IMR-90 (cell line): ENCODE measurements around the gene ST3GAL3. TPM values are rescaled to one million over a fixed set of nuclear protein-coding genes. Genes with fewer than 3 reads are reported as not detected.

Experiments
- ATAC-seq: fragments of 200-7000 bp; cut with Tn5 transposase; 2 replicates; pipeline ENCODE4 v1.9.1; 2020; ENCODE audit warnings: low read depth, mild to moderate bottlenecking, moderate library complexity
- BruUV-seq: library from RNA; stranded (reverse); fragments of 400-500 nt; replicated peaks from 2 replicates; lab custom pipeline; 2021; lab: Mats Ljungman, UMichigan
- CTCF ChIA-PET: fragments of 300-600 bp; formaldehyde crosslinking; extraction: SDS; loops from one replicate; lab custom pipeline; 2021; ENCODE audit warnings: antibody characterized with exemption; lab: Yijun Ruan, JAX
- POLR2A ChIA-PET: fragments of 300-600 bp; sonication (Branson Sonifier 250); formaldehyde crosslinking; loops from one replicate; lab custom pipeline; 2022; ENCODE audit warnings: antibody characterized with exemption; ENCODE audit not compliant: unreplicated experiment; lab: Charles Lee
- DNase-seq: peaks from one replicate; pipeline ENCODE4 v3.0.0; 2013
- H2AFZ ChIP-seq: replicated peaks from 2 replicates; pipeline ENCODE3; 2013; ENCODE audit warnings: low read length, mild to moderate bottlenecking; ENCODE audit not compliant: poor library complexity
- H2AK5ac ChIP-seq: 2 replicates; pipeline ENCODE4 v1.6.1; 2013; ENCODE audit warnings: low read depth, low read length, inconsistent platforms
- H2AK9ac ChIP-seq: replicated peaks from 2 replicates; pipeline ENCODE3; 2013; ENCODE audit warnings: mild to moderate bottlenecking, low read depth, low read length, moderate library complexity; ENCODE audit not compliant: poor library complexity
- H2BK120ac ChIP-seq: 2 replicates; pipeline ENCODE4 v1.6.1; 2013; ENCODE audit warnings: low read depth, low read length, inconsistent platforms
- H2BK15ac ChIP-seq: 3 replicates; pipeline ENCODE4 v1.6.1; 2013; ENCODE audit warnings: low read depth, low read length, inconsistent platforms
- H2BK20ac ChIP-seq: 2 replicates; pipeline ENCODE4 v1.6.1; 2013; ENCODE audit warnings: low read depth, mild to moderate bottlenecking, inconsistent platforms, low read length, moderate library complexity
- H2BK5ac ChIP-seq: 2 replicates; pipeline ENCODE4 v1.6.1; 2013; ENCODE audit warnings: mild to moderate bottlenecking, low read depth, low read length, inconsistent platforms; ENCODE audit not compliant: poor library complexity, severe bottlenecking
- H3K14ac ChIP-seq: replicated peaks from 2 replicates; pipeline ENCODE4 v1.6.1; 2013; ENCODE audit warnings: low read depth, low read length, inconsistent platforms
- H3K18ac ChIP-seq: 2 replicates; pipeline ENCODE4 v1.6.1; 2013; ENCODE audit warnings: low read depth, low read length, control low read depth
- H3K23ac ChIP-seq: 2 replicates; pipeline ENCODE4 v1.6.1; 2013; ENCODE audit warnings: low read depth, low read length, inconsistent platforms
- H3K27ac ChIP-seq: 2 replicates; pipeline ENCODE4 v1.5.1; 2013; ENCODE audit warnings: mild to moderate bottlenecking, control low read depth, low read length; ENCODE audit not compliant: insufficient read depth
- H3K27me3 ChIP-seq: 2 replicates; pipeline ENCODE4 v1.6.1; 2013; ENCODE audit warnings: low read length; ENCODE audit not compliant: control insufficient read depth, insufficient read depth
- H3K36me3 ChIP-seq: 2 replicates; pipeline ENCODE4 v1.6.1; 2013; ENCODE audit warnings: low read length, mixed read lengths; ENCODE audit not compliant: control insufficient read depth, insufficient read depth
- H3K4ac ChIP-seq: 2 replicates; pipeline ENCODE4 v1.6.1; 2013; ENCODE audit warnings: low read depth, low read length, inconsistent platforms
- H3K4me1 ChIP-seq: 2 replicates; pipeline ENCODE4 v1.6.1; 2013; ENCODE audit warnings: low read length, mixed read lengths; ENCODE audit not compliant: control insufficient read depth, insufficient read depth
- H3K4me2 ChIP-seq: 2 replicates; pipeline ENCODE4 v1.6.1; 2013; ENCODE audit warnings: low read depth, mild to moderate bottlenecking, control low read depth, low read length, moderate library complexity
- H3K4me3 ChIP-seq: 2 replicates; pipeline ENCODE4 v1.5.1; 2013; ENCODE audit warnings: low read depth, mild to moderate bottlenecking, control low read depth, low read length, moderate library complexity; ENCODE audit not compliant: insufficient read depth
- H3K56ac ChIP-seq: 2 replicates; pipeline ENCODE4 v1.6.1; 2013; ENCODE audit warnings: low read length, inconsistent platforms; ENCODE audit not compliant: insufficient read depth; ENCODE audit errors: extremely low read depth
- H3K79me1 ChIP-seq, 2 experiments: 2 replicates each; pipeline ENCODE4 v1.6.1; 2013; ENCODE audit warnings: low read length in 2 of 2, inconsistent platforms in 1 of 2, low read depth in 1 of 2
- H3K9ac ChIP-seq: 2 replicates; pipeline ENCODE4 v1.6.1; 2013; ENCODE audit warnings: low read depth, low read length, control low read depth
- H3K9me1 ChIP-seq: 2 replicates; pipeline ENCODE4 v1.6.1; 2013; ENCODE audit warnings: low read length, inconsistent platforms; ENCODE audit not compliant: insufficient read depth
- H3K9me3 ChIP-seq: 2 replicates; pipeline ENCODE4 v1.6.1; 2013; ENCODE audit warnings: low read length; ENCODE audit not compliant: control insufficient read depth, insufficient read depth
- H4K20me1 ChIP-seq: 2 replicates; pipeline ENCODE4 v1.6.1; 2013; ENCODE audit warnings: low read length, inconsistent platforms; ENCODE audit not compliant: insufficient read depth
- H4K5ac ChIP-seq: 2 replicates; pipeline ENCODE4 v1.6.1; 2013; ENCODE audit warnings: mild to moderate bottlenecking, low read depth, low read length, control low read depth
- H4K8ac ChIP-seq, 2 experiments: 2 replicates each; pipeline ENCODE4 v1.6.1; 2013; ENCODE audit warnings: low read depth in 2 of 2, low read length in 2 of 2, control low read depth in 1 of 2, inconsistent platforms in 1 of 2
- H4K91ac ChIP-seq: 2 replicates; pipeline ENCODE4 v1.6.1; 2013; ENCODE audit warnings: low read depth, low read length, inconsistent platforms; ENCODE audit not compliant: insufficient read depth
- CEBPB ChIP-seq: IDR thresholded peaks from 2 replicates; pipeline ENCODE4 v1.6.1; 2012; ENCODE audit warnings: low read depth, low read length, improper control_type of control experiment
- CHD1 ChIP-seq: IDR thresholded peaks from 2 replicates; pipeline ENCODE4 v1.6.1; 2012; ENCODE audit warnings: low read depth, low read length, improper control_type of control experiment
- FOS ChIP-seq: fragments of 150-350 bp; IDR thresholded peaks from 2 replicates; pipeline ENCODE4 v1.6.1; 2016; ENCODE audit warnings: low read depth, low read length
- NFE2L2 ChIP-seq: fragments of 150-350 bp; IDR thresholded peaks from 2 replicates; pipeline ENCODE4 v1.6.1; 2016; ENCODE audit warnings: low read depth, mild to moderate bottlenecking, low read length
- POLR2A ChIP-seq: IDR thresholded peaks from 2 replicates; pipeline ENCODE4 v1.6.1; 2012; ENCODE audit warnings: mild to moderate bottlenecking, low read depth, low read length
- RAD21 ChIP-seq: IDR thresholded peaks from 2 replicates; pipeline ENCODE4 v1.6.1; 2012; ENCODE audit warnings: low read length, improper control_type of control experiment
- RFX5 ChIP-seq: IDR thresholded peaks from 2 replicates; pipeline ENCODE4 v1.8.0; 2012; ENCODE audit warnings: low read depth, mild to moderate bottlenecking, low read length, moderate library complexity
- WGBS, 2 experiments: methylation state at CpG; one replicate each; pipeline versions ENCODE4 v1.1.5 to v1.1.7; 2013; ENCODE audit warnings: missing lambda C conversion rate in 2 of 2; ENCODE audit not compliant: insufficient read length in 1 of 2; ENCODE audit errors: extremely low coverage in 2 of 2; 5-methylcytosine and 5-hydroxymethylcytosine counted together
- dilution Hi-C: fragments of 300-500 bp; cut with HindIII; formaldehyde crosslinking; loops from one replicate; pipeline ENCODE4 v1.14.3; 2018; ENCODE audit warnings: low sequenced_read_pairs; ENCODE audit not compliant: unreplicated experiment
- in situ Hi-C: fragments of 300-500 bp; cut with MboI; formaldehyde crosslinking; loops from 3 replicates; pipeline ENCODE4 v1.14.3; 2019; ENCODE audit warnings: low sequenced_read_pairs, inconsistent platforms, mixed read lengths
- intact Hi-C: fragments of 100-400 bp; cut with micrococcal nuclease; formaldehyde crosslinking; loops from 2 replicates; pipeline ENCODE4 v1.10.0; 2022
- polyA plus RNA-seq, 3 experiments: library from polyadenylated mRNA; depleted of rRNA; stranded (reverse); fragments of >200 nt; gene quantifications; 2 replicates each; pipeline ENCODE4 v1.2.3, GENCODE V29; 2012; ENCODE audit warnings: low replicate concordance in 1 of 3
- total RNA-seq: library from RNA; depleted of rRNA; stranded (reverse); fragments of >200 nt; gene quantifications from 2 replicates; pipeline ENCODE4 v1.2.3, GENCODE V29; 2012
- TF ChIP-seq, protein P1 (sequence below): conservative IDR thresholded peaks from 2 replicates; pipeline ENCODE4 v1.5.1; 2012; ENCODE audit warnings: mild to moderate bottlenecking, low read depth, low read length, improper control_type of control experiment
- TF ChIP-seq, protein P2 (sequence below): fragments of 150-350 bp; IDR thresholded peaks from 2 replicates; pipeline ENCODE4 v1.6.1; 2016; ENCODE audit warnings: low read depth, mild to moderate bottlenecking, low read length, moderate library complexity, borderline replicate concordance

The ST3GAL3 gene
- total and polyA plus RNA-seq, 2 of the 4 experiments (the other 2 are of a cell fraction): 12.0 to 14.8 TPM

DNA sequence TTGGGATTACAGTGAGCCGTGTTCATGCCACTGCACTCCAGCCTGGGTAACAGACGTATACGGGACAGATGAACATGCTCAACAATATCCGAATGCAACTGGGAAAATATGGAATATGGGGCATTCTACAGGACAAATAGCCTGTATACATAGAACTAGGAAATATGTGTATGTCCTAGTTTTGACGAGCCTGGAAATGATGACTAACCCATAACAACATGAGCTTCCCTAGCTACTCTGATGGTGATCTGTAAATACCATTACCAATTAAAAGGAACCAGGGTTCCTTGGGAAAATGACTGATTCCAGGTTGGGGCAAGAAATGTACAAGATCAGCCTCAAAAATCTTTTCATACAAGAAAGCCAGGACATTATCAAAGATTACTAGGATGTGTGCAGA is 183.5 kb downstream of the ST3GAL3 start:
- dilution Hi-C loops: no loop called here
- no peak for TF ChIP-seq POLR2A
- TF ChIP-seq RAD21: no peak
- TF ChIP-seq RFX5: no peak
- TF ChIP-seq, protein P1, sequence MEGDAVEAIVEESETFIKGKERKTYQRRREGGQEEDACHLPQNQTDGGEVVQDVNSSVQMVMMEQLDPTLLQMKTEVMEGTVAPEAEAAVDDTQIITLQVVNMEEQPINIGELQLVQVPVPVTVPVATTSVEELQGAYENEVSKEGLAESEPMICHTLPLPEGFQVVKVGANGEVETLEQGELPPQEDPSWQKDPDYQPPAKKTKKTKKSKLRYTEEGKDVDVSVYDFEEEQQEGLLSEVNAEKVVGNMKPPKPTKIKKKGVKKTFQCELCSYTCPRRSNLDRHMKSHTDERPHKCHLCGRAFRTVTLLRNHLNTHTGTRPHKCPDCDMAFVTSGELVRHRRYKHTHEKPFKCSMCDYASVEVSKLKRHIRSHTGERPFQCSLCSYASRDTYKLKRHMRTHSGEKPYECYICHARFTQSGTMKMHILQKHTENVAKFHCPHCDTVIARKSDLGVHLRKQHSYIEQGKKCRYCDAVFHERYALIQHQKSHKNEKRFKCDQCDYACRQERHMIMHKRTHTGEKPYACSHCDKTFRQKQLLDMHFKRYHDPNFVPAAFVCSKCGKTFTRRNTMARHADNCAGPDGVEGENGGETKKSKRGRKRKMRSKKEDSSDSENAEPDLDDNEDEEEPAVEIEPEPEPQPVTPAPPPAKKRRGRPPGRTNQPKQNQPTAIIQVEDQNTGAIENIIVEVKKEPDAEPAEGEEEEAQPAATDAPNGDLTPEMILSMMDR: no peak
- TF ChIP-seq NFE2L2: no peak
- TF ChIP-seq CEBPB: no peak
- no peak for TF ChIP-seq CHD1
- TF ChIP-seq FOS: no peak
- TF ChIP-seq, protein P2, sequence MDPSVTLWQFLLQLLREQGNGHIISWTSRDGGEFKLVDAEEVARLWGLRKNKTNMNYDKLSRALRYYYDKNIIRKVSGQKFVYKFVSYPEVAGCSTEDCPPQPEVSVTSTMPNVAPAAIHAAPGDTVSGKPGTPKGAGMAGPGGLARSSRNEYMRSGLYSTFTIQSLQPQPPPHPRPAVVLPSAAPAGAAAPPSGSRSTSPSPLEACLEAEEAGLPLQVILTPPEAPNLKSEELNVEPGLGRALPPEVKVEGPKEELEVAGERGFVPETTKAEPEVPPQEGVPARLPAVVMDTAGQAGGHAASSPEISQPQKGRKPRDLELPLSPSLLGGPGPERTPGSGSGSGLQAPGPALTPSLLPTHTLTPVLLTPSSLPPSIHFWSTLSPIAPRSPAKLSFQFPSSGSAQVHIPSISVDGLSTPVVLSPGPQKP: no peak
- H3K23ac ChIP-seq: no peak overlapping the region
- H2AFZ ChIP-seq: no peak overlapping the region
- H2BK20ac ChIP-seq: no peak overlapping the region
- no peaks in the 10 kb centered on the region for H3K4me1 ChIP-seq
- H2BK5ac ChIP-seq: no peak overlapping the region
- H3K56ac ChIP-seq: no peak overlapping the region
- no peak overlapping the region for H3K9ac ChIP-seq
- ATAC-seq (no peak), DNase-seq (peak; percentile 28)
- H3K36me3 ChIP-seq: peaks cover 5% of the 10 kb centered on the region; the same call in 1 of the 2 replicates
- no peak overlapping the region for H3K27ac ChIP-seq
- no TSS peak for BruUV-seq
- intact Hi-C loops: no loop called here
- peaks cover 6% of the 10 kb centered on the region; the same call in 1 of the 2 replicates for H3K9me1 ChIP-seq
- no peak overlapping the region for H2BK15ac ChIP-seq
- 94% methylated on average over 2 of the region's 5 CpGs; no CpG with 5 or more reads in 1 of the 2 experiments for WGBS, 2 experiments
- no peak overlapping the region for H3K18ac ChIP-seq
- H3K79me1 ChIP-seq: peaks cover 0 to 6% of the 10 kb centered on the region in 2 experiments; a peak in 1 of 4 replicates
- no peak overlapping the region for H2BK120ac ChIP-seq
- ChIA-PET CTCF (no interaction called here), POLR2A (no interaction called here)
- no peak overlapping the region for H3K14ac ChIP-seq
- no peak overlapping the region for H3K4ac ChIP-seq
- 0 out of 2 replicates have a peak, but pooled peaks cover 4% of the 10 kb centered on the region for H4K20me1 ChIP-seq
- no peak overlapping the region for H3K4me3 ChIP-seq
- H3K4me2 ChIP-seq: no peak overlapping the region
- H4K91ac ChIP-seq: no peak overlapping the region
- H3K27me3 ChIP-seq: no peaks in the 10 kb centered on the region
- H2AK5ac ChIP-seq: no peak overlapping the region
- no peaks in the 10 kb centered on the region for H3K9me3 ChIP-seq
- H4K5ac ChIP-seq: no peak overlapping the region
- no peak overlapping the region for H2AK9ac ChIP-seq
- H4K8ac ChIP-seq: no peak overlapping the region
- in situ Hi-C loops: no loop called here
